Ramos (cell line): ENCODE results near the gene HIRIP3.

Experiments used
- in situ Hi-C: fragments of 300-500 bp; cut with MboI; formaldehyde crosslinking; loops from one replicate; pipeline ENCODE4 v1.14.3; 2022; ENCODE audit warnings: low sequenced_read_pairs; ENCODE audit not compliant: unreplicated experiment

HIRIP3 gene

GRCh38 chr16:30002614-30003346, 7.4 kb upstream of the HIRIP3 start:
- in situ Hi-C loops, result loop anchor here (25.0 kb wide), 1 partner anchor 165 kb away; no protein-coding TSS in a partner anchor

- in situ Hi-C loops, result loop anchor here (25.0 kb wide), 1 partner anchor 164 kb away; no protein-coding TSS in a partner anchor
Measured at GRCh38 chr16:30000735-30001631, 5.6 kb upstream of the HIRIP3 start.

- in situ Hi-C loops, result loop anchor here (25.0 kb wide), 1 partner anchor 162 kb away; no protein-coding TSS in a partner anchor
Measured at GRCh38 chr16:29999605-30000004, 4.2 kb upstream of the HIRIP3 start.

GRCh38 chr16:29996766-29997250, 1.4 kb upstream of the HIRIP3 start:
- in situ Hi-C loops, result no loop called here

GRCh38 chr16:29995911-29996765, 721 bp upstream of the HIRIP3 start, which contains the start of gene INO80E:
Gene INO80E, plus strand, starts transcription at chr16:29996241. Its CDS starts 70 bp downstream, at chr16:29996311.
- in situ Hi-C loops, result no loop called here

- in situ Hi-C loops, result loop anchor here (5.0 kb wide), 1 partner anchor 57 kb away; no protein-coding TSS in a partner anchor
Measured at GRCh38 chr16:29994600-29995323, 655 bp downstream of the HIRIP3 start.

- in situ Hi-C loops, result loop anchor here (5.0 kb wide), 1 partner anchor 57 kb away; no protein-coding TSS in a partner anchor
Measured at GRCh38 chr16:29993903-29994599, 1.4 kb downstream of the HIRIP3 start.

GRCh38 chr16:29993191-29993902, 2.1 kb downstream of the HIRIP3 start:
- in situ Hi-C loops, result loop anchor here (5.0 kb wide), 1 partner anchor 56 kb away; no protein-coding TSS in a partner anchor

GRCh38 chr16:29992344-29992967, 3.0 kb downstream of the HIRIP3 start:
- in situ Hi-C loops, result loop anchor here (5.0 kb wide), 1 partner anchor 55 kb away; no protein-coding TSS in a partner anchor

GRCh38 chr16:29991571-29991904, 3.9 kb downstream of the HIRIP3 start:
- in situ Hi-C loops, result loop anchor here (5.0 kb wide), 1 partner anchor 54 kb away; no protein-coding TSS in a partner anchor

- in situ Hi-C loops, result loop anchor here (5.0 kb wide), 1 partner anchor 54 kb away; no protein-coding TSS in a partner anchor
Measured at GRCh38 chr16:29990883-29991570, 4.4 kb downstream of the HIRIP3 start.

GRCh38 chr16:29990034-29990433, 5.4 kb downstream of the HIRIP3 start:
- in situ Hi-C loops, result loop anchor here (5.0 kb wide), 1 partner anchor 53 kb away; no protein-coding TSS in a partner anchor

- in situ Hi-C loops, result no loop called here
Measured at GRCh38 chr16:29989111-29989858, 6.1 kb downstream of the HIRIP3 start.

GRCh38 chr16:29988346-29989075, 6.9 kb downstream of the HIRIP3 start:
- in situ Hi-C loops, result no loop called here

- in situ Hi-C loops, result no loop called here
Measured at GRCh38 chr16:29987371-29988085, 7.9 kb downstream of the HIRIP3 start.
